BLaER1 (cell line): Measurements from ENCODE around the gene UBE2L3.
A peak's percentile ranks its signal among the peaks of the same experiment; 100 is the strongest.
"Not testable (repeated sequence)": the region's sequence is repeated elsewhere in the genome, so short reads cannot be mapped to it uniquely, and the experiment has no call there.

ENCODE experiments used
- H3K27ac ChIP-seq: shearing (Covaris generic); formaldehyde crosslinking; 2 replicates; pipeline ENCODE4 v1.8.1; 2022
- H3K27me3 ChIP-seq: shearing (Covaris generic); formaldehyde crosslinking; 2 replicates; pipeline ENCODE4 v1.8.1; 2022
- H3K36me3 ChIP-seq: shearing (Covaris generic); formaldehyde crosslinking; 2 replicates; pipeline ENCODE4 v1.8.1; 2022
- H3K4me1 ChIP-seq: shearing (Covaris generic); formaldehyde crosslinking; 2 replicates; pipeline ENCODE4 v1.8.1; 2022
- H3K4me2 ChIP-seq: shearing (Covaris generic); formaldehyde crosslinking; 2 replicates; pipeline ENCODE4 v1.8.1; 2022
- H3K4me3 ChIP-seq: shearing (Covaris generic); formaldehyde crosslinking; 2 replicates; pipeline ENCODE4 v1.8.1; 2022
- H3K9ac ChIP-seq: shearing (Covaris generic); formaldehyde crosslinking; 2 replicates; pipeline ENCODE4 v1.8.1; 2022
- H3K9me3 ChIP-seq: shearing (Covaris generic); formaldehyde crosslinking; 2 replicates; pipeline ENCODE4 v1.8.1; 2022
- H4K20me1 ChIP-seq: shearing (Covaris generic); formaldehyde crosslinking; 2 replicates; pipeline ENCODE4 v1.8.1; 2022
- Cebpa-rat ChIP-seq: shearing (Covaris generic); IDR thresholded peaks from 2 replicates; pipeline ENCODE4 v1.8.1; 2022

Gene UBE2L3

GRCh38 chr22:21635771-21636510, 68.4 kb downstream of the UBE2L3 start:
- H4K20me1 ChIP-seq = no peaks in the 10 kb centered on the region
- H3K9me3 ChIP-seq = 0 out of 2 replicates have a peak, but pooled peaks cover 7% of the 10 kb centered on the region
- no peak overlapping the region for H3K27ac ChIP-seq
- no peaks in the 10 kb centered on the region for H3K36me3 ChIP-seq
- no peak overlapping the region for H3K9ac ChIP-seq
- no peak for TF ChIP-seq Cebpa-rat
- H3K4me3 ChIP-seq = no peak overlapping the region
- H3K4me2 ChIP-seq = no peak overlapping the region
- H3K4me1 ChIP-seq = peaks cover 8% of the 10 kb centered on the region; the same call in 1 of the 2 replicates
- H3K27me3 ChIP-seq = no peaks in the 10 kb centered on the region

- H3K4me2 ChIP-seq = no peak overlapping the region
- H3K9ac ChIP-seq = no peak overlapping the region
- no peaks in the 10 kb centered on the region for H3K27me3 ChIP-seq
- H3K36me3 ChIP-seq = no peaks in the 10 kb centered on the region
- H3K9me3 ChIP-seq = 0 out of 2 replicates have a peak, but pooled peaks cover 7% of the 10 kb centered on the region
- TF ChIP-seq Cebpa-rat = no peak
- no peak overlapping the region for H3K27ac ChIP-seq
- H3K4me1 ChIP-seq = peaks cover 16% of the 10 kb centered on the region
- no peaks in the 10 kb centered on the region for H4K20me1 ChIP-seq
- H3K4me3 ChIP-seq = no peak overlapping the region
These were observed 69.2 kb downstream of the UBE2L3 start for GRCh38 chr22:21636629-21637218.

GRCh38 chr22:21637450-21637849, 69.9 kb downstream of the UBE2L3 start:
- not testable (repeated sequence) for H3K9me3 ChIP-seq, H3K4me3 ChIP-seq, H3K4me2 ChIP-seq, H3K27me3 ChIP-seq, H4K20me1 ChIP-seq, H3K36me3 ChIP-seq, H3K27ac ChIP-seq, H3K9ac ChIP-seq
- peaks cover 16% of the 10 kb centered on the region for H3K4me1 ChIP-seq

- Histone ChIP-seq H3K27me3 (no peaks in the 10 kb centered on the region), H4K20me1 (peaks cover 12% of the 10 kb centered on the region), H3K9me3 (no peaks in the 10 kb centered on the region), H3K9ac (no peak overlapping the region), H3K36me3 (peaks cover 8% of the 10 kb centered on the region; the same call in 1 of the 2 replicates), H3K4me3 (no peak overlapping the region), H3K27ac (no peak overlapping the region), H3K4me1 (peaks cover 26% of the 10 kb centered on the region), H3K4me2 (no peak overlapping the region)
- no peak for TF ChIP-seq Cebpa-rat
These were observed 71.8 kb downstream of the UBE2L3 start for GRCh38 chr22:21639359-21639758.

GRCh38 chr22:21640810-21641209, 73.3 kb downstream of the UBE2L3 start:
- Histone ChIP-seq H3K4me3 (no peak overlapping the region), H3K4me1 (peaks cover 26% of the 10 kb centered on the region), H4K20me1 (peaks cover 12% of the 10 kb centered on the region), H3K27me3 (no peaks in the 10 kb centered on the region), H3K27ac (no peak overlapping the region), H3K9me3 (no peaks in the 10 kb centered on the region), H3K36me3 (peaks cover 20% of the 10 kb centered on the region), H3K9ac (no peak overlapping the region), H3K4me2 (peak overlapping the region; percentile 98)
- no peak for TF ChIP-seq Cebpa-rat

GRCh38 chr22:21641417-21641788, 73.9 kb downstream of the UBE2L3 start:
- H3K4me2 ChIP-seq = peak overlapping the region; percentile 98
- peaks cover 24% of the 10 kb centered on the region for H3K36me3 ChIP-seq
- H4K20me1 ChIP-seq = peaks cover 12% of the 10 kb centered on the region
- TF ChIP-seq Cebpa-rat = no peak
- peak overlapping the region; percentile 80 for H3K4me3 ChIP-seq
- peak overlapping the region; percentile 82 for H3K9ac ChIP-seq
- peak overlapping the region; percentile 75; the same call in 1 of the 2 replicates for H3K27ac ChIP-seq
- no peaks in the 10 kb centered on the region for H3K9me3 ChIP-seq
- peaks cover 30% of the 10 kb centered on the region for H3K4me1 ChIP-seq
- no peaks in the 10 kb centered on the region for H3K27me3 ChIP-seq

GRCh38 chr22:21641789-21642583, 74.5 kb downstream of the UBE2L3 start, which contains the start of gene SDF2L1:
Gene SDF2L1, plus strand, starts transcription at chr22:21642302. Its CDS starts 35 bp downstream, at chr22:21642337.
- no peaks in the 10 kb centered on the region for H3K27me3 ChIP-seq
- H3K4me2 ChIP-seq = peak within 1 kb of the TSS; percentile 98
- peaks cover 27% of the 10 kb centered on the region for H3K36me3 ChIP-seq
- H3K27ac ChIP-seq = peak within 1 kb of the TSS; percentile 90
- no peaks in the 10 kb centered on the region for H3K9me3 ChIP-seq
- peaks cover 35% of the 10 kb centered on the region for H3K4me1 ChIP-seq
- peak within 1 kb of the TSS; percentile 88 for H3K9ac ChIP-seq
- no peak for TF ChIP-seq Cebpa-rat
- peak within 1 kb of the TSS; percentile 80 for H3K4me3 ChIP-seq
- peaks cover 12% of the 10 kb centered on the region for H4K20me1 ChIP-seq

- Histone ChIP-seq H3K4me1 (peaks cover 33% of the 10 kb centered on the region), H3K27ac (peak overlapping the region; percentile 90), H4K20me1 (peaks cover 12% of the 10 kb centered on the region), H3K9ac (peak overlapping the region; percentile 88), H3K36me3 (peaks cover 32% of the 10 kb centered on the region), H3K27me3 (no peaks in the 10 kb centered on the region), H3K9me3 (no peaks in the 10 kb centered on the region), H3K4me3 (peak overlapping the region; percentile 80), H3K4me2 (peak overlapping the region; percentile 98)
- no peak for TF ChIP-seq Cebpa-rat
These were observed 75.3 kb downstream of the UBE2L3 start for GRCh38 chr22:21642584-21643448.
